T1000 (cell line): ENCODE measurements around the gene SLC27A4.

Experiments used
- DNase-seq: peaks from one replicate; lab custom pipeline; 2025; ENCODE audit warnings: mixed read lengths; lab: John Stamatoyannopoulos, UW

The SLC27A4 gene

DNA sequence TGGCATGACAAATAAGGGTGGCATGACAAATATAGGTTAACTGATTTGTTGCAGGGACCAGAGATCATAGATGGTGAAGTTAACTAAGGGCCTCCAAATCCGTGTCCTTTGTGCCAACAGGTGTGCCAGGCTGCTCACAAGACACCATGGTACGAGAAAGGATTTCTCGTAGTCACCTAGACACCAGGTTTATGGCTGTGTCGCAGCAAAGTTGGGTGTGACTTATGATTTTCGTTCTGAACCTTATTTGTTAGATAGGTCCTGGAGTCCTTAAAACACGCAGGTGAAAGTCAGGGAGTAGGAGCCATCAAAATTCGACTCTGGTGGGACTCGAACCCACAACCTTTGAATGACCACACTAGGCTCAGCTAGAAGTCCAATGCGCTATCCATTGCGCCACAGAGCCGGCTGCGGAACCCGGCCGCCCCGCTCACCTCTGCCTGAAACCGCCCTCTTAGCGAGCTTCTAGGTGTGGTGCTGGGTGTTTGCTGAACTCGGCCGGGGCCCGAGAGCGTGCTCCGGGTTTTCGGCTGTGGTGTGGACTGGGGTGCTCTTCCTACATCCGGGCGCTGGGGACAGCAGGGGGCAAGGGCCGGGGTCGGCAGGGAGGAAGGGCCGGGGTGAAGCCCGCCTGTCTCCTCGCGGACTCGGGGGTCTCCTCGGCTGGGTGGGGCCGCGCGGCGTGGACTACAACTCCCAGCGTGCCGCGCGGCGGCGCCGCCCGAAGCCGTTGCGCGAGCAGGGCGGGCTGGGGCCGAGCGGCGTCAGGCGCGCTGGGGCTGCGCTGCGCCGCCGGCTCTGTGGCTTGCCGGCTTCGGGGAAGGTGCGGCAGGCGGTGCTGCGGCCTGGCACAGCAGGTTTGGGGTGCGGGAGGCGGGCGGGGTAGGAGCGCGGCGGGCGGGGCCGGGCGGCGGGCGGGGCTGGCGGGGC, at the start of gene SLC27A4:
TSS of gene SLC27A4 (plus strand) at position 767 of the 930 bp plus-strand sequence. CDS start 2,606 bp downstream, outside the sequence.
- peak; percentile 27 for DNase-seq

DNA sequence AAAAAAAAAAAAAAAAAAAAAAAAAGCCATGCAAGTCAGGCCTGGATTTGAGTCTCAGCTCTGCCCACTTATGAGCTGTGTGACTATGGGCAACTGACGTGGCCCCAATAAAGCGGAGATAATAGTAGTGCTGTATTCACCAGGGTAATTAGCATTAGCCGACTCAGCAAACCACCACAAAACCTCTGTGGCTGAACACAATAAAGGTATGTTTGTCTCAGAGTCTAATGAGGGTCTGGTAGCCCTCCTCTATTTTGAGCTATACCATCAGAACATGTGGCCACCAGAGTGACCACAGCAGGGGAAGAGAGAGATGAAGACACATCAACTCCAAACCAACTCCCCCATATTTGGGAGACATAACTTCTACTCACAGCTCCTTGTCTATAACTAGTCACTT, 48.3 kb upstream of the SLC27A4 start:
- DNase-seq: no peak

DNA sequence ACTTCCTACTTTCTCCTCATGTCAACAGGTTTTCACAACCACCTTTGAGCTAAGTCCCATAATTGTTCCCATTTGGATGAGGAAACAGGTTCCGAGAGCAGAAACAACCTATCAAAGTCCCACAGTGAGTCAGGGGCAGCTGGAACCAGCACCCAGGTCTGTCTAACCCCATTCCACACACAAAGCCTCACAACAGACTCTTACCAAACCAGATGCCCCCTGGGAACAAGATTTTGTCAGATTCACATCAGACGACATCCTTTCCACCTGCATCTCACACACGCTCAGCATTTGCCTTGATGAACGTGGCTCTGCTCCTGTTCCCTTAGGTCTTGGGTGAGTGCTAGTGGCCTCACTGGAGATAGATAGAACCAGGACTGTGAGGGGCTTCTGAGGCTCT, 47.2 kb upstream of the SLC27A4 start:
- no peak for DNase-seq

DNA sequence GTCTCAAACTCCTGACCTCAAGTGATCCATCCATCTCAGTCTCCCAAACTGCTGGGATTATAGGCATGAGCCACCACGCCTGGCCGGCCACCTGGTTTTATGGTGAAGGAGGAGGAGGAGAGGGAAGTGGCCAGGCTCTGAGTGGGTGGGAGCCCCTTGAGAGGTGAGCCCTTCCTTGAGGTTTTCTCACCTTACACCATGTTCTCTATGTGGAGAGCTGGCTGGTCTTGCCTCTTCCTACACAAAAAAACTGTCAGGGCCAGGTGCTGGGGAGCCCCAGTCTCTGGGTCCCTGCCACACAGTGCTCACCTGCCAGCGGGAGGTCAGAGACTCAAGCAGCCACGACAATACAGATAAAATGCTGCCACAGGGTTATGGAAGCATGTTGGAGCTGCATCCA, 46.2 kb upstream of the SLC27A4 start:
- no peak for DNase-seq

DNA sequence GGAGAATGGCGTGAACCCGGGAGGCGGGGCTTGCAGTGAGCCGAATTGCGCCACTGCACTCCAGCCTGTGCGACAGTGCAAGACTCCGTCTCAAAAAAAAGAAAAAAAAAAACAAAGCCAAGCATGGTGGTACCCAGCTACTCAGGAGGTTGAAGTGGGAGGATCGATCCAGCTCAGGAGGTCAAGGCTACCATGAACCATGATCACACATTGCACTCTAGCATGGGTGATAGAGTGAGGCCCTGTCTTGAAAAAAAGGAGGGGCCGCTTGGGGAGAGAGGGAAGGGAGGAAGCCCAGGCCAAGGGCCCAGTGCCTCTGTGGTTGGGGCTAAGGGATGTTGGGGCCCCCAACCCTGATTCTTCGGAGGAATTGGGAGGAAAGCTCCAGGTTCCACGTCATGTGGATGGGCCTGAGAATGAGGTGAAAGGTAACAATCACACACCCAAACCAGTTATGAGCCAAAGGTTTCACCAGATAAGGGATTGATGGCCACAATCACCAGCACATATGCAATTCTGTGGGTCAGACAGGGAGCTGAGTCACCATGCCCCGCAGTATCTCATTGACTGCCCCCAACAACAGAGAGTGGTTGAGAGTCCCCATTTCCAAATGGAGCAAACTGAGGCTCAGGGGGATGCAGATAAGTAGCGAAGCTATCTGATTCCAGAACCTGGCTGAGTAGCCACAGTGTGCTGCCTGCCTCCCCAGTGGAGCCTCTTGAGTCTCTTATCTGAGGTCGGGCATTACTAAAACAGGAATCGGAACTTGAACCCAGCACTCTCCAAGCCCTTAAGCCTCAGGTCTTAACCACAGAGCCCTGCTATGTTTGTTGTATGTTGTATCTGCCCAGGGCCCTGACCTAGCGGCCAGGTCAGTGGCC, 43.7 kb upstream of the SLC27A4 start:
- DNase-seq: no peak

DNA sequence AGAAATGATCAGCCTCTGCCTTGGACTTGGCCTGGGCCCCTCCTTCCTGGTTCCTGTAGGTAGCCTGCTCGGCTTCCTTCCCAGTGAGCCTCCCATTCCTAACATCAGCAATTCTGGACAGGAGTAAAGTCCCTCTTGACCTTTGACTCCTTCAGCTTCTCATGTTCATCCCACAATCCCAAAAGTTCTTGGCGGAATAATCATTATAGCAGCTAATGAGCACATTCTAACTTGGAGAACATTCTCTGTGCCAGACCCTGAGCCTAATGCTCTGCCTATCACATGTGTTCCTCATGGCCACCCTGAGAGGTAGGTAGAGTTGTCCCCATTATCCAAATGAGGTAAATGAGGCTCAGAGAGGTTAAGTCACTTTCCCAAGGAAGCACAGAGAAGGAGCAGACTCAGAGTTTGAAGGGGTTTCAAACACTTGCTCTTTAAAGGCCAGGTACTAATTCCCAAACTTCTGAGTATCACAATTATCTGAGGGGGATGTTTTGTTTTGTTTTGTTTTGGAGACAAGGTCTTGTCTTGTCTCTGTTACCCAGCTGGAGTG, 43.0 kb upstream of the SLC27A4 start:
- DNase-seq: no peak

DNA sequence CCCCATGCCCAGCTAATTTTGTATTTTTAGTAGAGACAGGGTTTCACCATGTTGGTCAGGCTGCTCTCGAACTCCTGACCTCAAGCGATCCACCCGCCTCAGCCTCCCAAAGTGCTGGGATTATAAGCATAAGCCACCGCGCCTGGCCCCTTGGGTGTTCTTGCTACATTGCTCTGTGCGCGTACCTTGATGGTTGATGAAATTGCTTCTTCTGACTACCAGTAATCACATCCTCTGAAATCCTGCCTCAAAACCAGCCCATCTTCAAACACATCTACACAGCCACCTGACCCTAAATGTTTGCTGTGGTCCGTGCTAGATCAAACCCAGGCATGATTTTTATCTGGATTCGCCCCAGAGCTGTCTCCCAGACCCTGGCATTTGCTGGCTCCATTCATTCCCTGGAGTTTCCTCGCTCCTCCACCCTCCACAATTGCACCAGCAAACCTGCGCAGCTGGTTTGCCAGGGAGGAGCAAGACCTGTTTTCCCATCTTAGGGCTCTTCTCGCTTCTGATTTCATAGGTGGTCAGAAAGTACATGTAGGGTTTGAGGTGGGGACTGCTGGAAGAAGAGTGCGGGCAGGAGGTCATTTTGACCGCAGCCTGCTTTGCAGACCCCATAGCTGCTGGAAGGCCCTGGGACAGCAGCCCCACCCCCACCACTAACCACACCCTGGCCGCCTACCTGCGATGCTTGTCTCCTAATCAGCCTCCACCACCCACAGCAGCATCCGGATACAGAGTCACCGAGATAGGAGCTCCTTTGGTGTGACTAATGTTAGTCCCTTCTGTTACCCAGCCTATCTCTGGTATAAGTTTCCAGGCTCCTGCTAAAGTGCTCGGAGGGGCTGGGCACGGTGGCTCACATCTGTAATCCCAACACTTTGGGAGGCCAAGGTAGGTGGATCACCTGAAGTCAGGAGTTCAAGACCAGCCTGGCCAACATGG, 41.5 kb upstream of the SLC27A4 start:
- no peak for DNase-seq

DNA sequence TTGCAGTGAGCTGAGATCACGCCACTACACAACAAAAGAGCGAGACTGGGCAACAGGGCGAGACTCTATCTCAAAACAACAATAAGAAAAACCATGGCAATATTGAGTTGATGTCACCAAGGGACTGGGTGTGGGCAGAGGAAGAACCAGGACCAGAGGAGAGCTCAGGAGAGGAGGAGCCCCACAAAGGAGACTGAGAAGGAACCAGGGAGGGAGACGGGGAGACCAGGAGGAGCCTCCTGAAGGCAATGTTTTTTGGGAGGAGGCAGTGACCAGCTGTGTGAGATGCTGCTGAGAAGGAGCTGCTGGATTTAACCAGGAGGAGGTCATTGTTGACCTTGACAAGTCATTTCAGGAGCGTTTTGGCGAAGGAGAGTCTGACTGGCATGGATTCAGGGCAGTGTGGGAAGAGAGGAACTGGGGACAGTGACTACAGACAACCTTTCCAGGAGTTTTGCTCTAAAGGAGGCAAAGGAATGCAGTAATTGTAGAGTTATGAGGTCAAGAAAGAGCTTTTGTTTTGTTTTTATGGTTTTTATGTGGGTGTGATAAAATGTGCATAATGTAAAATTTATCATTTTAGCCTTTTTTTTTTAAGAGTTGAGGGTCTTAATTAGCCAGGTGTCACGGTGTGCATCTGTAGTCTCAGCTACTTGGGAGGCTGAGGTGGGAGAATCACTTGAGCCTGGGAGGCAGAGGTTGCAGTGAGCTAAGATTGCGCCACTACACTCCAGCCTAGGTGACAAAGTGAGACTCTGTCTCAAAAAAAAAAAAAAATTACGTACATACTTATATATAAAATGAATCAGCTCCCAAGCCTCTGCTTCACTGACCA, 36.0 kb upstream of the SLC27A4 start:
- no peak for DNase-seq

DNA sequence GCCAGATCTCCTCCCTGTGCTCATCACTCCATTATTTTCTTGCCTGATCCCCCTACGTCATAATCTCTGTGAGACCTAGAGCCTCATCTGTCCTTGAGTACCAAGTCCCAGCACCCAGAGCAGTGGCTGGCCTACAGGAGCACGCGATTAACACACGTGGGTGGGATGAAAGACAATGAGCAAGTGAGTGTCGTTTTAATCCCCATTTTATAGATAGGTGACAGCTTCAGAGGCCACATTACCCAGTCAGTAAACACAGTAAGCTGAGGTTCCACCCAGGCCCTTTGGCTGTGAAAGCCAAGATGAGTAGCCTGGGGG, 35.4 kb upstream of the SLC27A4 start:
- DNase-seq: no peak

DNA sequence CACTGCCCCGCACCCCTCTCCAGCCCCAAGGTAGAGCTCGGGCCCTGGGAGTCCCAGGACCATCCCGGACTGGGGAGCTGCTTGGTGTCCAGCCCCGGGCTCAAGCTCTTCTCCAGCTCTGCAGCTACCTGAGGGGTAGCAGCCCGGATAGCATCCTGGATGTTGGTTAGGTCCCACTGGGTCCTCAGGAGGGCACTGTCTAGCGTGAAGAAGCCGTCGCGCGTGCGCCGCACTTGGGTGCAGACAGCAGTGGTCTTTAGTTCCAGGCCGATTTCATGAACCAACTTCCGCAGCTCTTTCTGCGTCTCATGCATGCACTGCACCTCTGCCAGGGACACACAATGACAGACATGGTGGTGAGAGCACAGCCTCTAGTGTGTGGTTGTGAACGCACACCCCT, 30.8 kb upstream of the SLC27A4 start:
- DNase-seq: no peak

DNA sequence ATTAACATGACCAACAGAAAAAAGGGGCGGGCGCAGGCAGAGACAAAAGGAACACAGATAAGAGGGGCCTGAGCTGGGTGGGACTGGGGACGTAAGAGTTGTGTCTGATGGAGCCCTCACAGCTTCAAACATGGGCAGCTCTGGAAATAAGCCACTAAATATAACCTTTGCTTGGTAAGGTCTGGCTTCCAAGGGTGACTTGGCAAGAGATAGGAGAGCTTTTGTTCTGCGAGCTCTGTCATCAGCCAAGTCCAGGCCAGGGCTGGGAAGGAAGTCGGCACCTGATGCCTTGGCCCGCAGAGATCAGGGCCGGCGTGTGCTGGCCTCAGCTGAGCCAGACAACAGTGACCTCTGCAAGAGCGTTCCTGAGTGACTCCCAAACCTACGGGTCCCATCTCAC, 29.9 kb upstream of the SLC27A4 start:
- no peak for DNase-seq

DNA sequence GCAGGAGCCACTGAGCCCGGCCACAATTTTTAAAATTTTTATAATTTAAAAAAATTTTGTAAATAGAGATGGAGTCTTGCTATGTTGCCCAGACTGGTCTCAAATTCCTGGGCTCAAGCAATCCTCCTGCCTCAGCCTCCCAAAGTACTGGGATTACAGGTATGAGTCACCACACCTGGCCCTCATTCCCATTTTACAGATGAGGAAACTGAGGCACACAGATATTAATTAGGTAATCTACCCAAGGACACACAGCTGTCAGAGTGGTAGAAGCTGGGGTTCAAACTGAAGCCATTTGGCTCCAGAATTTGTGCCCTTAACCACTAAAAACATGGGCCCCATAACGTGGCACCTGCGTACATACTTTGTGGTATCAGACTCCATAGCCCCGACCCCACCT, 25.6 kb upstream of the SLC27A4 start:
- DNase-seq: no peak

DNA sequence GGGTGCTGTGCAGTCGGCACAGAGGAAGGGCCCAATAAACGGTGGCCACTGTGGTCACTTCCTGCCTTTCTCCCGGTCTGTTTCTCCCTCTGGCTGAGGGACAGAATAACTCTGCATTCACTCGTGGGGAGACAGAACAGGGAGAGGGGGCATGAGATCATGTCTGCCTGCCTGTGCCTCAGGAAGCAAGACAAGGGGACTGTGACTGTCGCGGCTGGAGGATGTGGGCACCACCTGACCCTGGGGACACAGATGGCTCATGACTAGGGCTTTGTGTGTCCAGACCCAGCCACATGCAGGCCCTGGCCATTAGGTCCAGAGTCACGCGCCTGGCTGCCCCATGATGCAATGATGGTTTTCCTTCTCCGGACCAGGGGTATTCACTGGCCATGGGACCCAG, 23.9 kb upstream of the SLC27A4 start:
- no peak for DNase-seq

DNA sequence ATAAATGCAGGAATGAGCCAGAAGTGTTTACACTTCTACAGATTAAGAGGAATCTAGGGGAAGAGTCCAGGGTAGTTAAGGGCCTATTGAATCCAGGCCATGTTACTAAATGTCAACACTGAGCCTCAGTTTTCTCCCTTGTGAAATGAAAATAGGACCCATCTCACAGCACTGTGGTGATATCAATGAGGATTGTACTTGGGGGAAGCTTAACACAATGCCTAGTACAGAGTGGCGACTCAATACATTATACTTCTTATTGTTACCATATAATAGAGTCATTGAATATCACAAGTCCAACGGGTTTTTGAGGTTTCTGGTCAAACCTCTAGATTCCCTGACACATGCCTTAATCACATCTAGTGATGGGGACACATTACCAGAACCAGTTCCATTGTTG, 22.7 kb upstream of the SLC27A4 start:
- no peak for DNase-seq

DNA sequence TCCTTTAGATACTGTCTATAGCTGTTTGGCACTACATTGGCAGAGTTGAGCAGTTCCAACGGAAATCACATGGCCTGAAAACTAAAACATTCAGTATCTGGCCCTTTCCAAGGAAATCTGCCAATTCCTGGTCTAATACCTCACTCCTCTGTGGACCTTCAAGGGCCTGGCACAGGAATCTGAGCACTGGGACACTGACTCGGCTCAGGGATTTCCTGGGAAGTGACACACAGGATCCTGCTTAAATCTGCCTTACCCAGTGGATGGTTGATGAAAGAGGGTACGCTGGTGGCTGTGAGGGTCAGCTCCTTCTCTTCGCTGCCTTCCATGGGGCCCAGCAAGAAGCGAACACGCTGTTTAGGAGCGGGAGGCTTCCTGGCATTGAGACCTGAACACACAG, 19.0 kb upstream of the SLC27A4 start:
- no peak for DNase-seq

DNA sequence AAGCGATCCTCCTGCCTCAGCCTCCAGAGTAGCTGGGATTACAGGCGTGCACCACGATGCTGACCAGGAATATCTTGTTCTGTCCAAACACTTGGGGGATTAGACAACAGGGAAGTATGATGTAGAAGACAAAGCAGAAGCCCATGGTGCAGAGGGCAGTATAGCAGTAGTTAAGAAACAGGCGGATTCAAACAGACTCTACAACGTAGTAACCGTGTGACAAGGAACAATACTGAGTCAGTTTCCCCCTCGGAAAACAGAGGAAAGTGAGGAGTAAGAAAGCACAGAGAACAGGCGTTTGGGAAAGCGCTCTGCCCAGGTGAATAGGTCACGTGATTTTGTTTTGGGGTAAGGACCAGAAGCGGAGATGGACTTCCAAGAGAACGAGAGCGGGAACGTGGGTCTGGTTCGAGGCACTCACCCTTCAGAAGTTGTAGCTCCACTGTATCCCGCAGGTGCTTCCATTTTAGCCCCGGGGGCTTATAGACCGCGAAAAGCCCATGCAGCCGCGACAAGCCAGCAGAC, 18.4 kb upstream of the SLC27A4 start:
- no peak for DNase-seq

DNA sequence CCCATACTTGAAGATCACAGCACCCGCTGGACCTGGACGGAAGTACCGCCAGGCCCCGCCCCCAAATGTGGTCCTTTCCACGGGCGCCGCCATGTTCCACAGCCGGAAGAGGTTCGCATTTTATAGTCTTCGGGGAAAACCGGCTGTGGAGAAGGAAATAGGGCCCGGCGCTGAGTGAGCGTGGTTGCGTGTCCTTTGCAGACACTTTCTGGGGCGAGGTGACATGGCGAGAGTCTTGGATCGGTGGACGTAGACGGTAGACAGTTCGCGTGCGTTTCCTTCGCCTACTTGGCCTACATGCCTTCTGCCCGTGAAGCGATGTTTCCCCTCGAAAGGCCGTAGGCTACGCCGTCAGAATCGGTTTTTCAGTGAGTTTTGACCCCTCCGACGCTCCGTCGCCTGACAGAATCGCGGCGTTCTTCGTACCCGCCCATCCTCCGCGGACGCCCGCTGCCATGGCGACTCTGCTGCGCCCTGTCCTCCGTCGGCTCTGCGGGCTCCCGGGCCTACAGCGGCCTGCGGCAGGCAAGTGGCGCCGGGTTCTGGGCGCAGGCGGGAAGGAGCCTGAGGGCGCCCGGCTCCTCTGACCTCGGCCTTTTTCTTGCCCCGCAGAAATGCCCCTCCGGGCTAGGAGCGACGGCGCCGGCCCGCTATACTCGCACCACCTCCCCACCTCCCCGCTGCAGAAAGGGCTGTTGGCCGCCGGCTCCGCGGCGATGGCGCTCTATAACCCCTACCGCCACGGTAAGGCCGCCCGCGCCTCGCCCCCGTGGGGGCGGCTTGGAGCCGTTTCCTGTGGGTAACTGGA, 17.7 kb upstream of the SLC27A4 start, which contains the start of the genes COQ4 and TRUB2:
TSS of gene COQ4 (plus strand) at position 436 of the 808 bp plus-strand sequence. CDS start at position 456, 20 bp downstream.
TSS of gene TRUB2 (minus strand) at position 44 of the 808 bp plus-strand sequence. CDS start at position 5, 39 bp downstream.
- DNase-seq: peak; percentile 83

DNA sequence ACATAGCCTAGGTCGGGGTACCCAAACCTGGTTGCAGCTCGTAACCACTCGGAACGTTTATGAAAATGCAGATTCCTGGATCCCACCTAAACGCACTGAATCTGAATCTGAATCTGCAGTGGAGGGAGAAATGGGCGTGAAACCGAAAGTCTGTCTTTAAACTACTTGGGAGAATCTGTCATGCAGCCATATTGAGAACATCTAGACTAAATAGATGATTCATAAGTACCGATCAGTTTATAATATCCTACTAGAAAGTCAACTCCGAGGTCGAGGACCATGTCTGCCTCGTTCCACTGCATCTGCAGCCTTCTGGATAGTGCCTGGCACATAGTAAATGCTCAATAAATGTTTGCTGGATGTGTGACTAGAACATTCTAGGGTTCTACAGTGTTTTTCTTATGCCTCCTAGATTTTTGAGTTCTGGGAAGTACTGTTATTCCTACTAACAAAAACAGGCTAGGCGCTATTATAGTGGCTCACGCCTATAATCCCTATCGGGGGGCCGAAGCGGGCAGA, 17.1 kb upstream of the SLC27A4 start:
- no peak for DNase-seq

DNA sequence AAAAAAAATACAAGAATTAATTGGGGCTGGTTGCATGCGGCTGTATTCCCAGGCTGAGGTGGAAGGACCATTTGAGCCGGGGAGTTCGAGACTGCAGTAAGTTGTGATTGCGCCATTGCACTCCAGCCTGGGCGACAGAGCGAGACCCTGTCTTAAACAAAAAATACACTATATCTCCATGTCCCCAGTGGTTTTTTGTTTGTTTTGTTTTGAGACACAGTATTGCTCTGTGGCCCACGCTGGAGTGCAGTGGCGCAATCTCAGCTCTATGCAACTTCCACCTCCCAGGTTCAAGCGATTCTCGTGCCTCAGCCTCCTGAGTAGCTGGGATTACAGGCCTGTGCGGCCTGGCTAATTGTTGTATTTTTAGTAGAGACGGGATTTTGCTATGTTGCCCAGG, 16.5 kb upstream of the SLC27A4 start:
- no peak for DNase-seq
